T1000 (cell line): ENCODE results near the gene RSPRY1.
"Not testable (repeated sequence)": the region's sequence is repeated elsewhere in the genome, so short reads cannot be mapped to it uniquely, and the experiment has no call there.

Experiments used
- DNase-seq: peaks from one replicate; lab custom pipeline; 2025; ENCODE audit warnings: mixed read lengths; lab: John Stamatoyannopoulos, UW

Gene RSPRY1

GRCh38 chr16:57271867-57272495 is 85.9 kb downstream of the RSPRY1 start:
- DNase-seq: no peak

GRCh38 chr16:57273359-57273758 is 87.2 kb downstream of the RSPRY1 start:
- no peak for DNase-seq

- no peak for DNase-seq
These were observed 87.7 kb downstream of the RSPRY1 start for GRCh38 chr16:57273826-57274225.

- not testable (repeated sequence) for DNase-seq
These were observed 89.8 kb downstream of the RSPRY1 start for GRCh38 chr16:57275946-57276345.

- DNase-seq: no peak
These were observed 90.5 kb downstream of the RSPRY1 start for GRCh38 chr16:57276596-57276995.

- peak; percentile 42 for DNase-seq
These were observed 91.5 kb downstream of the RSPRY1 start for GRCh38 chr16:57277586-57277985.

GRCh38 chr16:57278494-57278893 is 92.4 kb downstream of the RSPRY1 start:
- no peak for DNase-seq

- no peak for DNase-seq
These were observed 93.9 kb downstream of the RSPRY1 start for GRCh38 chr16:57279780-57280638.

- no peak for DNase-seq
These were observed 95.7 kb downstream of the RSPRY1 start for GRCh38 chr16:57281791-57282190.

- no peak for DNase-seq
These were observed 96.5 kb downstream of the RSPRY1 start for GRCh38 chr16:57282510-57283213.

GRCh38 chr16:57283214-57283958 is 97.3 kb downstream of the RSPRY1 start:
- no peak for DNase-seq

- DNase-seq: no peak
These were observed 97.8 kb downstream of the RSPRY1 start for GRCh38 chr16:57283959-57284208.

- no peak for DNase-seq
These were observed 98.3 kb downstream of the RSPRY1 start, which contains the start of gene PLLP for GRCh38 chr16:57284209-57284951. Gene PLLP (minus strand): TSS chr16:57284672. CDS start chr16:57284540, 132 bp downstream.

GRCh38 chr16:57284952-57285363 is 98.8 kb downstream of the RSPRY1 start:
- no peak for DNase-seq

- no peak for DNase-seq
These were observed 99.2 kb downstream of the RSPRY1 start for GRCh38 chr16:57285379-57285778.

GRCh38 chr16:57289391-57290257 is 103.5 kb downstream of the RSPRY1 start:
- no peak for DNase-seq
